Glutamatergic neuron (in vitro differentiated cells): ENCODE results near the gene ELF1. TPM values are rescaled to one million over a fixed set of nuclear protein-coding genes. Genes with fewer than 3 reads are reported as not detected.
"Not testable (repeated sequence)": the region's sequence is repeated elsewhere in the genome, so short reads cannot be mapped to it uniquely, and the experiment has no call there.

Experiments
- DNase-seq: peaks from one replicate; pipeline ENCODE4 v3.0.0; 2022
- H3K27ac Mint-ChIP-seq: one replicate; pipeline ENCODE4 v1.8.0; 2020; ENCODE audit warnings: mild to moderate bottlenecking, mixed read lengths, inconsistent platforms; ENCODE audit not compliant: unreplicated experiment
- H3K27me3 Mint-ChIP-seq: one replicate; pipeline ENCODE4 v1.8.0; 2020; ENCODE audit warnings: mild to moderate bottlenecking, moderate library complexity, mixed read lengths, inconsistent platforms; ENCODE audit not compliant: unreplicated experiment
- H3K36me3 Mint-ChIP-seq: one replicate; pipeline ENCODE4 v1.8.0; 2020; ENCODE audit warnings: mild to moderate bottlenecking, mixed read lengths, inconsistent platforms; ENCODE audit not compliant: unreplicated experiment
- H3K4me1 Mint-ChIP-seq: one replicate; pipeline ENCODE4 v1.8.0; 2020; ENCODE audit warnings: mild to moderate bottlenecking, low read depth, mixed read lengths, inconsistent platforms; ENCODE audit not compliant: unreplicated experiment
- H3K4me3 Mint-ChIP-seq: one replicate; pipeline ENCODE4 v1.8.0; 2020; ENCODE audit warnings: mild to moderate bottlenecking, mixed read lengths, inconsistent platforms; ENCODE audit not compliant: unreplicated experiment
- H3K9me3 Mint-ChIP-seq: one replicate; pipeline ENCODE4 v1.8.0; 2020; ENCODE audit warnings: mild to moderate bottlenecking, moderate library complexity, mixed read lengths, inconsistent platforms; ENCODE audit not compliant: unreplicated experiment
- total RNA-seq: library from RNA; stranded (reverse); fragmentation: NEBNext Ultra II Directional; extraction: Animal tissue kit (Norgen Biotek cat#: 25700); gene quantifications from one replicate; pipeline ENCODE4 v1.2.1, GENCODE V29; 2021; ENCODE audit not compliant: unreplicated experiment
- TF ChIP-seq, protein P1 (sequence below): fragments of 200-600 bp; sonication (generic); IDR thresholded peaks from one replicate; pipeline ENCODE4 v1.5.0; 2021; ENCODE audit not compliant: partially characterized antibody, unreplicated experiment

ELF1 gene
- total RNA-seq, 1 donor from 2014 or later = 9.8 TPM

DNA sequence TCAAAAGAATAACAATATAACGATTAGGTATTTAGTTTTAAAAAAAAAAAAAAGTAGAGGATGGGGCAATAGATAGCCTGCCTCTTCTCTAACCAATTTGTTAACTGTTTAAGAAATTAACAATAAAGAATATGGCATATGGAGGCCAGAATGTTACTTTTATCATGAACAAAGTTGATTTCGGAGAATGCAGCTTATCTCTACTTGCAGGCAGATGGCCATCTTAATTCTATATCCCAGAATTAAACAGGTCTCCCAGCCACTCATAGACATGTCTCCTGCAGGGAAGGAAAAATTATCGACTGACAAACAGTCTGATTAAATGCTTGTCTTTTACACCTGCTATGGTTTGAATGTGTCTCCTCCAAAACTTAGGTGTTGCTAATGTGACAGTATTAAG, 133.1 kb downstream of the ELF1 start:
- no peak overlapping the region for H3K27ac Mint-ChIP-seq
- no peaks in the 10 kb centered on the region for H3K36me3 Mint-ChIP-seq
- H3K27me3 Mint-ChIP-seq = no peaks in the 10 kb centered on the region
- TF ChIP-seq, protein P1, sequence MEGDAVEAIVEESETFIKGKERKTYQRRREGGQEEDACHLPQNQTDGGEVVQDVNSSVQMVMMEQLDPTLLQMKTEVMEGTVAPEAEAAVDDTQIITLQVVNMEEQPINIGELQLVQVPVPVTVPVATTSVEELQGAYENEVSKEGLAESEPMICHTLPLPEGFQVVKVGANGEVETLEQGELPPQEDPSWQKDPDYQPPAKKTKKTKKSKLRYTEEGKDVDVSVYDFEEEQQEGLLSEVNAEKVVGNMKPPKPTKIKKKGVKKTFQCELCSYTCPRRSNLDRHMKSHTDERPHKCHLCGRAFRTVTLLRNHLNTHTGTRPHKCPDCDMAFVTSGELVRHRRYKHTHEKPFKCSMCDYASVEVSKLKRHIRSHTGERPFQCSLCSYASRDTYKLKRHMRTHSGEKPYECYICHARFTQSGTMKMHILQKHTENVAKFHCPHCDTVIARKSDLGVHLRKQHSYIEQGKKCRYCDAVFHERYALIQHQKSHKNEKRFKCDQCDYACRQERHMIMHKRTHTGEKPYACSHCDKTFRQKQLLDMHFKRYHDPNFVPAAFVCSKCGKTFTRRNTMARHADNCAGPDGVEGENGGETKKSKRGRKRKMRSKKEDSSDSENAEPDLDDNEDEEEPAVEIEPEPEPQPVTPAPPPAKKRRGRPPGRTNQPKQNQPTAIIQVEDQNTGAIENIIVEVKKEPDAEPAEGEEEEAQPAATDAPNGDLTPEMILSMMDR = no peak
- no peak for DNase-seq
- no peaks in the 10 kb centered on the region for H3K4me1 Mint-ChIP-seq
- H3K4me3 Mint-ChIP-seq = no peak overlapping the region
- peaks cover 4% of the 10 kb centered on the region for H3K9me3 Mint-ChIP-seq

DNA sequence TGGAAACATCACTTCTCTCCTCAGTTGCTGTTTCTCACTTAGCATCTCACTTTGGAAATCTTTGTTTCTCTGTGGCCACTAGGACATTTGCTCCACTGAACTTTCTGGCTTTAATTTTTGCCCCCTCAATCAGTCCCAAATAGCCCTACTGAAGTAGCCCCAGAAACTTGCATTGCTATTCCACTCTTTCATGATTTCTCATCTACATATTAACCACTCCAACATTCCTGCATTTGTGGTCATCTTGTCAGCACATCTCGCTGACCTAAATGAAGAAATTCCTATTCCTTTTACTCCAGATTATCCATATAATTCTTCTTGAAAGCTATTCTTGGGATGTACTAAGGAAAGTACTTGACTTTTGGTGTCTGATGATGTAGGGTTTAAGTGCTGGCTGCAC, 134.9 kb downstream of the ELF1 start:
- DNase-seq, H3K36me3 Mint-ChIP-seq, H3K27me3 Mint-ChIP-seq, H3K4me3 Mint-ChIP-seq, H3K27ac Mint-ChIP-seq, H3K9me3 Mint-ChIP-seq, H3K4me1 Mint-ChIP-seq: not testable (repeated sequence)

Other genes with a start within 250 kb of the ELF1 start
- 28.8 TPM for gene MRPS31, start 248.1 kb downstream of the ELF1 start, total RNA-seq
- gene SLC25A15, start 229.7 kb downstream of the ELF1 start, total RNA-seq = 7.3 TPM
- 8.9 TPM for gene WBP4, start 42.2 kb upstream of the ELF1 start, total RNA-seq
- gene KBTBD6, start 113.5 kb upstream of the ELF1 start, total RNA-seq = 8.5 TPM
- 7.2 TPM for gene KBTBD7, start 175.3 kb upstream of the ELF1 start, total RNA-seq
- 15.2 TPM for gene MTRF1, start 244.3 kb upstream of the ELF1 start, total RNA-seq